Mucosa of gallbladder (tissue), 1 donor: ENCODE data around the gene P2RX7. TPM values are rescaled to one million over a fixed set of nuclear protein-coding genes. Genes with fewer than 3 reads are reported as not detected.

Experiments used
- DNase-seq: peaks from one replicate; pipeline ENCODE4 v3.0.0-alpha.2; 2020; ENCODE audit warnings: low spot score
- total RNA-seq: library from RNA; stranded (reverse); gene quantifications from one replicate; pipeline ENCODE4 v1.2.1, GENCODE V29; 2021
- donor health status: DM: no; HTN: no; CAD: no.

P2RX7 gene
- 7.7 TPM for total RNA-seq

GRCh38 chr12:121132601-121133481, at the start of gene P2RX7:
P2RX7 (plus strand) TSS chr12:121132876; CDS start chr12:121132971, 95 bp downstream.
- DNase-seq, result peak; percentile 71

- no peak for DNase-seq
Observed at GRCh38 chr12:121084229-121084628, 48.4 kb upstream of the P2RX7 start.

- DNase-seq, result no peak
Observed at GRCh38 chr12:121085069-121085468, 47.6 kb upstream of the P2RX7 start.

GRCh38 chr12:121085506-121086353, 46.9 kb upstream of the P2RX7 start:
- no peak for DNase-seq

DNA sequence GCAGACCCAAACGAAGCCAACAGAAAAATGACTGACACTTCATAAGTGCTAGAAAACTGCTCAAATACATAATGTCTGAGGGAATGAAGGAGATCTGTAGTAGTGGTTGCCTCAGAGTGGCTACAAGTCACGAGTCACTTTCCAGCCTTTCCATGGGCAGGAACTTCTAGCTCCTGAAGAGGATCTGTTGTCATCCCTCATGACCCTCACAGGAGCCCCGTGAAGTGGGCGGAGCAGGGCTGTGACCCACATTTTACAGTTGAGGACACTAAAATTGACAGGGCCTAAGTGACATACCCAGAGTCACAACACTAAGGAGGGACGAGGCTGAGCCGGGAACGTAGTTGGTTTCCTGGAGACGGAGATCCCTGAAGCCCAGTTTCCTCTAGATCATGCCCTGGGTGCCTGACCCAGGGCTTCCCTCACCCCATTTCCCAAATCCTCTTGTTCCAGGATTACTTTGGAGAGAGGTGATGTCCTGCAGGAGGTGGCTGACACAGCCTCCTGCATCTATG, 45.8 kb upstream of the P2RX7 start:
- no peak for DNase-seq

DNA sequence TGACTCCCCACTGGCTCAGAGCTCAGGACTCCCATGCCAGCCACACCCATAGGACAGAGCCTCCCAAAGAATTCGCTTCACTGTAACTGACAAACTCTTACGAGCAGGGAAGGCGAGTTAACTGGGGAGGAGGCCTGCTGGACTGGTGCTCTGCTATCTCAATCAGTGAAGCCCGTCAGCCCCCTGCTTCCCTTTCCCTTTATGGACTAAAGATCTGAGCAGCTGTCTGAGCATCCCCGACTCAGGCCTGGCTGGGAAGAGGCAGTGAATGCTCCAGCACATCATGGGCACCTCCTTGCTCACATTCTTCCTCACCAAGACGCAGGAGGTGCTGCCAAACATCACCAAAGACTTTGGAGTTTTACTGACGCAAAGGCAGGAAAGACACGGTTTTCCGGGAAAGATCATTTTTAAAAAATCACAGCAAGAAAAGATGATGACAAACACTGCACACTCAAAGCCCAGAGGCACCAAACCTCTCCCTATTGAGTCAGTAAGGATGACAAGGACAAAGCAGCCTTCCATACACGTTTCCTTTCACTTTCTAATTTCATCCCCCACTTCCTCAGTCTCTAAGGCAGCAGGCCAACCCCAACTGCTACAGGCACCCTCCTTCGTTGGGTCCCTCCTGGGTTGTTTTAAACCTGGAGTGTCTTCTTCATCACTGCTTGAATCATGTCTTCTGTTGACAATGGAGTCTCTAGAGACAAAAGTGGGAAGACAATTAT, 45.0 kb upstream of the P2RX7 start:
- DNase-seq, result no peak

- DNase-seq, result no peak
Observed at GRCh38 chr12:121088195-121088585, 44.5 kb upstream of the P2RX7 start.

- no peak for DNase-seq
Observed at GRCh38 chr12:121089031-121089812, 43.5 kb upstream of the P2RX7 start.

- no peak for DNase-seq
Observed at GRCh38 chr12:121089813-121090430, 42.8 kb upstream of the P2RX7 start.

DNA sequence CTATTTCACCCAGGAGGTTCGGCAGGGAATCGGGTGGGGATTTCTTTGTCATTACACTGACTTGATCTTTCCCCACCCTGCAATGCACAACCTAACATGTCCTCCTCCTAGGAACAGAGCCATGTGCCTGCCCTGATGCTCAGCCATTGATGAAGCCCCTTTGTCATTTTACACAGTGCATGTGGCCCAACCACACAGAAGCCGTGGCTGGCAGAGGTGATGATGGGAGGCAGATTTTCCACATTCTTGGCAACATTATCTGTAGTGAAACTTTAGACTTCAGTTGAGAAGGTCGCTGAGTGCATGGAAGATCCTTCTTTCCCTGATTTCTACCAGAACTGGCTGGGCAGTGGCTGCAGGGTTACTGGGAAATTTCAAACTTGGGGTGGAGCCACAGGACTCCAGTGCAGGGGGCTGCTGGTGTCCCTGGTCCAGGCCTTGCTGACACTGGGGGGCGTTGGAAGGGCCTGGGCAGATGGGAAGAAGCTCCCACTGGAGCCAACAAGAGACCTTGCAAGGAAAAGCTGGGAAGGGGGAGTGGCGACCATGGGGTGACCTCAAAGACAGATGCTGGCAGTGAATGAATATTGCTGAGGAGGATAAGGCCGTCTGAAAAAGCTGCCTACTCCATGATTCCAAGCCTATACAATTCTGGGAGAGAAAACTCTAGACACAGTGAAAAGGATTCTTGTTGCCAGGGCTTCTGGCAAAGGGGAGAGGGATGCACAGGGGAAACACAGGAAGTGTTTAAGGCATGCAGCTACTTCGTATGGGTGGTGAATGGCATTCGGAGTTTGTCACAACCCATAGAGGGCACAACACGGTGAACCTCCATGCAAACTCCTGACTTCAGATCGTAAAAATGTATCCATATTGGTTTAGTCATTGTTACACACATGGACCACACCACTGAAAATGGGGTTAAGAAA, 41.8 kb upstream of the P2RX7 start:
- DNase-seq, result no peak

GRCh38 chr12:121092034-121092433, 40.6 kb upstream of the P2RX7 start:
- no peak for DNase-seq

- no peak for DNase-seq
Observed at GRCh38 chr12:121093487-121093891, 39.2 kb upstream of the P2RX7 start.

GRCh38 chr12:121095544-121096198, 37.0 kb upstream of the P2RX7 start:
- peak; percentile 70 for DNase-seq

DNA sequence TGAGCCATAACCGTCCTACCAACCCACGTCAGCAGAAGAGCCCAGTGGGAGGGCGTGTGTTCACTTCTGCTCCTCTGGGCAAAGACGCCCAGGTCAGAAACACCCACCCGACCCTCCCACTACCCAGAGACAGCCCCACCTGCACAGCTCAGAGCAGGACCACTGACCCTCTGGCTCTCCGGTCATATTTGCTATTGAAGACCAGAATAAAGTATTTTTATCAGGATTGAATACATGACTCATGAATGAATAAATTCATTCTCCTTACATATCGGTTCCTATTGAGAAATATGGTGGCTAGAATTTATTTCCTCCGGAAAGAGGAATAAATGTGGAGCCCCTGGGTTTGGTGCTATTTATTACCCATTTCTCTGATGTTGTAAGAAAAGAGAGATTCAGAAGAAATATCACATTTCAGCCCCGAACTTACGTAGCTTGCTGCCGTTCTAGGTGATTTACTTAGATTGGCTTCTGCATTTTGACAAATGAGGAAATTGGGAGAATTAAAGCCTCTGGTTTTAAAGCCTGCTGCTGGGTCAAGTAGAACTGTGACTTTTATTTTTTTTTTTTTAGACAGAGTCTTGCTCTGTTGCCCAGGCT, 36.4 kb upstream of the P2RX7 start:
- no peak for DNase-seq

DNA sequence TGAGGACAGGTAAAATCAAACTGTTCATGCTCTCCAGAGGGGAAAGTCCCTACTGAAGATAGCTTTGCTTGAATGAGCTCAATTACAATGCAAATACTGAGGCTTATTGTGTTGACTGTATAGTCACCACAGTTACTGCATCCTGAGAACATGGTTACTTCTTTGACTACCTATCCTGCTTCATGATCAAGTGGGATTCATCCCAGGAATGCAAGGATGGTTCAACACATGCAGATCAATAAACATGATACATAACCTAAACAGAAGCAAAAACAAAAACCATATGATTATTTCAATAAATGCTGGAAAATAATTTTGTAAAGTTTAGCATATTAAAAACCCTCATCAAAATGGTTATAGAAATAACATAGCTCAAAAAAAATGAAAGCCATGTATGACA, 32.9 kb upstream of the P2RX7 start:
- no peak for DNase-seq

- no peak for DNase-seq
Observed at GRCh38 chr12:121102307-121102706, 30.4 kb upstream of the P2RX7 start.

DNA sequence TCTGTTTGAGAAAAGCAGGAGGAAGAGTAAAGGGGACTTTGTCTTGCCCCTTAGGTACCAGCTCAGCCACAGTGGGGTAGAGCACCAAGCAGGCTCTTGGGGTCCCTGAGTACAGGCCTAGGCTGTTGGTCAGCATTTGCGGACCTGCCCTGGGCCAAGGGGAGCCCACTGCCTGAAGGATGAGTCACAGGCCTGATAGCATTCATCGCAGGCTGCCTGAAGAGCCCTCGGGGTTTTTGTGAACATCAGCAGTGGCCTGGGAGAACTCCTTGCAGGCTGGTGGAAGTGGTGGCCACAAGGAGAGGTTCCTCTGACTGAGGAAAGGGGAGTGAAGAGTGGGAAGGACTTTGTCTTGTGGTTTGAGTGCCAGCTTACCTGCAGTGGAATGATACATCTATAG, 25.0 kb upstream of the P2RX7 start:
- DNase-seq, result no peak

GRCh38 chr12:121108492-121108891, 24.2 kb upstream of the P2RX7 start:
- no peak for DNase-seq
